HS-5 (cell line): ENCODE results near the gene SENP7.
"Not testable (repeated sequence)": the region's sequence is repeated elsewhere in the genome, so short reads cannot be mapped to it uniquely, and the experiment has no call there.

ENCODE experiments used
- DNase-seq: peaks from one replicate; pipeline ENCODE4 v3.0.0-alpha.2; 2012; ENCODE audit warnings: low read depth

SENP7 gene, protein sequence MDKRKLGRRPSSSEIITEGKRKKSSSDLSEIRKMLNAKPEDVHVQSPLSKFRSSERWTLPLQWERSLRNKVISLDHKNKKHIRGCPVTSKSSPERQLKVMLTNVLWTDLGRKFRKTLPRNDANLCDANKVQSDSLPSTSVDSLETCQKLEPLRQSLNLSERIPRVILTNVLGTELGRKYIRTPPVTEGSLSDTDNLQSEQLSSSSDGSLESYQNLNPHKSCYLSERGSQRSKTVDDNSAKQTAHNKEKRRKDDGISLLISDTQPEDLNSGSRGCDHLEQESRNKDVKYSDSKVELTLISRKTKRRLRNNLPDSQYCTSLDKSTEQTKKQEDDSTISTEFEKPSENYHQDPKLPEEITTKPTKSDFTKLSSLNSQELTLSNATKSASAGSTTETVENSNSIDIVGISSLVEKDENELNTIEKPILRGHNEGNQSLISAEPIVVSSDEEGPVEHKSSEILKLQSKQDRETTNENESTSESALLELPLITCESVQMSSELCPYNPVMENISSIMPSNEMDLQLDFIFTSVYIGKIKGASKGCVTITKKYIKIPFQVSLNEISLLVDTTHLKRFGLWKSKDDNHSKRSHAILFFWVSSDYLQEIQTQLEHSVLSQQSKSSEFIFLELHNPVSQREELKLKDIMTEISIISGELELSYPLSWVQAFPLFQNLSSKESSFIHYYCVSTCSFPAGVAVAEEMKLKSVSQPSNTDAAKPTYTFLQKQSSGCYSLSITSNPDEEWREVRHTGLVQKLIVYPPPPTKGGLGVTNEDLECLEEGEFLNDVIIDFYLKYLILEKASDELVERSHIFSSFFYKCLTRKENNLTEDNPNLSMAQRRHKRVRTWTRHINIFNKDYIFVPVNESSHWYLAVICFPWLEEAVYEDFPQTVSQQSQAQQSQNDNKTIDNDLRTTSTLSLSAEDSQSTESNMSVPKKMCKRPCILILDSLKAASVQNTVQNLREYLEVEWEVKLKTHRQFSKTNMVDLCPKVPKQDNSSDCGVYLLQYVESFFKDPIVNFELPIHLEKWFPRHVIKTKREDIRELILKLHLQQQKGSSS

DNA sequence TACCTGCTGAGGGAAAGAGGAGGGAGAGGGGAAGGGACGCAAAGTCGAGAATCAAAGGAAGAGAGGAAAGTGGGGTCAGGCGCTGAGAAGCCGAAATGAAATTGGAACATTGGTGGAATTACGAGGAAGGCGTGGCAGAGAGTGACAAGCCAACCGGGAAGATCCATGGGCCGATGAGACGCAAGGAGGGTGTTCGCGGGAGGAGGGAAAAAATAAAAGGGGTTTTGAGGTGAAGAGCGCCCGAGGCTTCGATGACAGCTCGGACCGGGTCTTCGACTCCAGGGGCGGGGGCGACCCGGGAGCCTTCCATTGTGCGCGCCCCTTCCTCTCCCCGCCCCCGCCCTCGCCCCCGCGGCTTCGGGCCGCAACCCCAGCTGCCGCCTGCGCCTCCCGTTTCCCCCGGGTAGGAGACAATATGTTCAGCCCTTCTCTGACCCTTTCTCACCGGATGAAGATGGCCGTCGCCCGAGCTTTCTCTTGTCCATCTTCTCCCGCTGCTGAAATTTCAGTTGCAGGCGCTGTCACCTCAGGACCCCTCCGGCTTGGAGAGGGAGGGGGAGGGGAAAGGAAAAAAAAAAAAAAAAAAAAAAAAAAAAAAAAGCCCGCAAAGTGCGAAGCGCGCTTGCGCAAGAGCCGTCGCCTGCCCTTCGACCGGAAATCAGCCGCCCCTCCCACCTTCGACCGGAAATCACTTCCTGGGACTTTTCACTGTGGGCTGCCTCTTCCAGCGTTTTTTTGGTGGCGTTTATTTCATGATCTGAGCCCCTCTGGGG lies at the start of gene SENP7:
TSS of gene SENP7 (minus strand) at position 567 of the 773 bp plus-strand sequence. CDS start at position 485, 82 bp downstream.
- DNase-seq, result peak; percentile 56

DNA sequence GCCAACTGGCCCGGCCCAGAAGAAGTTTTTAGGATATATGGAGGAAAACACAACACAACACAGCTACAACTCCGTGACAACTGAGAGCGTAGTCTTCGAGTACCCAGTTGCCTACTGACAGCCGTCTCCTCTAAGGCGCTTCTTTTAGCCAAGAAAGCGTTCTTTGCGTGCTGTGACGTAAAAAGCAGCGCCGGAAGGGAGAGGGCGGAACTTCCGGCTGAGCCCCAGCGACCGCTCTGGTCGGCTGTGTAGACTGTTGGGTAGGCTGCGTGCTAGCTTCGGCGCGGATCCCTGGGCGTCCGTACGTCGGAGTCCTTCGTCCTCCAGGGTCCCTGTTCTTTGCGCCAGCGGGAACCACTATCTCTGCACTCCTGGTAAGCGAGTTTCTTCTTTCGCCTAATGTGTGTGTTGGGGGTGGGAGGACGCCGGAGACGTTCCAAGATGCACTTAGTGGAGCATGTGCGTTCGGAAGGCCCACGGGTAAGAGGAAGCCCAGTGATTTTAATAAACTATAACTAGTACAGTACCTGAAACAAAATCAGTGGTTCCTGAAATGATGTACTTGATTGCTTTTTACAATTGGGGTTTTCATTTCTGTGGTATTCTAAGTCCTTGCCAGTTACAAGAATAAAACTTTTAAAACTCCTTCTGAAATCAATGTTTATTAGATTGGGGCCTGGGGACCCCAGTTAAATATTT lies 48.8 kb upstream of the SENP7 start, which contains the start of gene TRMT10C:
TSS of gene TRMT10C (plus strand) at position 239 of the 699 bp plus-strand sequence. CDS start 2,914 bp downstream, outside the sequence.
- peak; percentile 82 for DNase-seq

DNA sequence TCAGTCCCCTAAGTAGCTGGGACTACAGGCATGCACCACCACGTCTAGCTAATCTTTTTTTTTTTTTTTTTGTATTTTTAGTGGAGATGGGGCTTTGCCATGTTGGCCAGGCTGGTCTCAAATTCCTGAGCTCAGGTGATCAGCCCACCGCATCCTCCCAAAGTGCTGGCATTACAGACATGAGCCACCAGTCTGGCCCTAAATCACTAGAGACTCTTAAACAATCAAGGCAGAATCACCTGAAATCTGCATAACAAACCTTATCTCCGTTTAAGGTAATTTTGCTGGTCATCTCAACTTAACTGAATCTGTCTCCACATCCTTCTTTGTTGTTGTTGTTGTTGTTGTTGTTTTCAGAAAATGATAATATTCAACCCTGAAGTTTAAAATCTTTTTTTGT lies 43.1 kb upstream of the SENP7 start:
- DNase-seq, result no peak

DNA sequence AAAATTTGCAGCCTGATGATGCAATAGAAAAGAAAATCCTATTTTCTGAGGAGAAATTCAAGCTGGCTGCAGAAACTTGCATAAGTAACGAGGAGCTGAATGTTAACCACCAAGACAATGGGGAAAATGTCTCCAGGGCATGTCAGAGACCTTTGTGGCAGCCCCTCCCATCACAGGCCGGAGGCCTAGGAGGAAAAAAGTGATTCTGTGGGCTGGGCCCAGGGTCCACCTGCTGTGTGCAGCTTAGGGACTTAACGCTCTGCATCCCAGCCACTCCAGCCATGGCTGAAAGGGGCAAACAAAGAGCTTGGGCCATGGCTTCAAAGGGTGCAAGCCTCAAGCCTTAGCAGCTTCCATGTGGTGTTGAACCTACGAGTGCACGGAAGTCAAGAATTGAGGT lies 40.4 kb upstream of the SENP7 start:
- not testable (repeated sequence) for DNase-seq

DNA sequence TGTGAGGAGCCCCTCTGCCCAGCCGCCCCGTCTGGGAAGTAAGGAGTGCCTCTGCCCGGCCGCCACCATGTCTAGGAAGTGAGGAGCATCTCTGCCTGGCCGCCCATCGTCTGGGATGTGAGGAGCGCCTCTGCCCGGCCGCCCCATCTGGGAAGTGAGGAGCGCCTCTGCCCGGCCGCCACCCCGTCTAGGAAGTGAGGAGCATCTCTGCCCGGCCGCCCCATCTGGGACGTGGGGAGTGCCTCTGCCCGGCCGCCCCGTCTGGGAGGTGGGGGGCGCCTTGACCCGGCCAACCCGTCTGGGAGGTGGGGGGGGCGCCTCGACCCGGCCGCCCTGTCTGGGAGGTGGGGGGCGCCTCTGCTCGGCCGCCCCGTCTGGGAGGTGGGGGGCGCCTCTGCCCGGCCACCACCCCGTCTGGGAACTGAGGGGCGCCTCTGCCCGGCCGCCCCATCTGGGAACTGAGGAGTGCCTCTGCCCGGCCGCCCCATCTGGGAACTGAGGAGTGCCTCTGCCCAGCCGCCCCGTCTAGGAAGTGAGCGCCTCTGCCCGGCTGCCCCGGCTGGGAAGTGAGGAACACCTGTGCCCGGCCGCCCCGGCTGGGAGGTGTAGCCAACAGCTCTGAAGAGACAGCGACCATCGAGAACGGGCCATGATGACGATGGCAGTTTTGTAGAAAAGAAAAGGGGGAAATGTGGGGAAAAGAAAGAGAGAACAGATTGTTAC lies 38.5 kb upstream of the SENP7 start:
- not testable (repeated sequence) for DNase-seq

DNA sequence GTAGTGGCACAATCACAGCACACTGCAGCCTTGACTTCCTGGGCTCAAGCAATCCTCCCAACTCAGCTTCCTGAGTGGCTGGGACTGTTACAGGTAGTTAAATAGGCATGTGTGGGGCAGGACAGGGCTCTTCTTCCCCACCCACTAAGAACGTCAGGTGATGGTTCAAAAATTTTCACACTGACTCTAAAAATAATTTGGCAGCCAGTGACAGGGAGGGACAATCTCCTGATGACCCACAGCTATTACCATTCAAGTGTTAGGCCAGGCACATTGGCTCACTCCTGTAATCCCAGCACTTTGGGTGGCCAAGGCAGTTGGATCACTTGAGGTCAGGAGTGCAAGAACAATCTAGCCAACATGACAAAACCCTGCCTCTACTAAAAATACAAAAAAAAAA lies 36.5 kb upstream of the SENP7 start:
- DNase-seq, result no peak

DNA sequence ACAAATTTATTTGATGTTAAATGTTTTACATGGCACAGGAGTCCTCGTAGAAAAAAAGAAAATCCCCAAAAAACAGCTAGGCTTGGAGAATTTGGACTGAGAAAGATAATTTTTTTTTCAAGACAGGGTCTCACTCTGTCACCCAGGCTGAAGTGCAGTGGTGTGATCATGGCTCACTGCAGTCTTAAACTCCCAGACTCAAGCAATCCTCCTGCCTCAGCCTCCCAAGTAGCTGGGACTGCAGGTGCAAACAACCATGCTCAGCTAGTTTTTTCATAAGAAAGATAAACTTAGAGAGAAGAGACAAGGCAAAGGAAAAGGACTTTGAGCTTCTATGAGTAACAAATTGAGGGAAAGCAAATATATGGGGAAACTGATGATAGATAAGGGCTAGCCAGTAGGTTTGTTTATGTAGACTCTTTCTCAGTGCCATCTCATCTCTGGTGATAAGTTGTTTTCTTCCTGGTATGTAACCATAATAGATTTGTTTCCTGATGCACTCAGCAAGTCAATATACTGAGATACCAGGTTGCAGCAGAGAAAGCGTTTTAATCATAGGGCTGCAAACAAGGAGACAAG lies 35.6 kb upstream of the SENP7 start:
- DNase-seq, result no peak

DNA sequence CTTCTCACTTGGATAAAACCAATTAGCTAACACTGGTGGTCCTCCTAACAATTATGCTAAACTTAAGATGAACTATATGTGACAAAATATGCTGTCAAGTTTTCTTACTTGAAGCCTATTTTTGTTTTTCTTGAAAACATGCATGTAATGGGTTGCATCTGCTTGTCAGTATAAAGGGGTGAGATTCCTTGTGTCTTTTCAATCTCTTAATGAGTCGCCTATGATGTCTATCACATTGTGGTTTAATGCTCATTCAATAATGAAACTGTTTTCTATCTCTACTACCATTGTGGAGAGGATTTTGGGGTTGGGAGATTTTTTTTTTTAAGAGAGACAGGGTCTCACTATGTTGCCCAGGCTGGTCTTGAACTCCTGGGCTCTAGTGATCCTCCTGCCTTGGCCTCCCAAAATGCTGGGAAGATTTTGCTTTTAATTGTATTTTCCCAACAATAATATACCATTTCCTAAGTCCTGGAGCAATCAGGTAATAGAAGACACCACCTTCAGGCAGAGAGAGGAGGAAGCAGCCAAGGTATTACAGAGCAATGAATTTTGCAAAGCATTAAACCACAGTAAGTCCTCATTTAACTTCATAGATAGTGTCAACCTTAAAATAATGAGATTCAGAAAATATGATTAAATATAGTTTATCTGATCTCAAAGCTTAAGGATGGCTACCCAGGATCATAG lies 31.3 kb upstream of the SENP7 start:
- no peak for DNase-seq

DNA sequence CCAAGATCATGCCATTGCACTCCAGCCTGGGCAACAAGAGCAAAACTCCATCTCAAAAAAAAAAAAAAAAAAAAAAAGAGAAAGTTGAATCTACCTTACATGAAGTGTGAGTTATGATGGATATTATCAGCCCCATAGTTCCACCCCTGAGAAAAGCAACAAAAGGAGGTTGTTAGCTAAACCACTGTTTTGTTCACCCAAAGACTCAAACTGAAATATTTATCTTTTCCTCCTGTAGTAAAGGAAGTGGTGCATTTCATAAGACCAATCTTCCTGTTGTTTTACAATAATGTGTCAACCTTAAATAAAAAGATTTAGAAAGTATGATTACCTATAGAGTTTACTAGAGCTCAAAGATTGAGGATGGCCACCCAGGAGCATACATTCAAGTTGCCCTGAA lies 29.9 kb upstream of the SENP7 start:
- DNase-seq, result no peak

DNA sequence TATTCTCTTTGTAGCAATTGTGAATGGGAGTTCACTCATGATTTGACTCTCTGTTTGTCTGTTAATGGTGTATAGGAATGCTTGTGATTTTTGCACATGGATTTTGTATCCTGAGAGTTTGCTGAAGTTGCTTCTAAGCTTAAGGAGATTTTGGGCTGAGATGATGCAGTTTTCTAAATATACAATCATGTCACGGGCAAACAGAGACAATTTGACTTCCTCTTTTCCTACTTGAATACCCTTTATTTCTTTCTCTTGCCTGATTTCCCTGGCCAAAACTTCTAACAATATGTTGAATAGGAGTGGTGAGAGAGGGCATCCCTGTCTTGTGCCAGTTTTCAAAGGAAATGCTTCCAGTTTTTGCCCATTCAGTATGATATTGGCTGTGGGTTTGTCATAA lies 23.9 kb upstream of the SENP7 start:
- DNase-seq, result not testable (repeated sequence)

DNA sequence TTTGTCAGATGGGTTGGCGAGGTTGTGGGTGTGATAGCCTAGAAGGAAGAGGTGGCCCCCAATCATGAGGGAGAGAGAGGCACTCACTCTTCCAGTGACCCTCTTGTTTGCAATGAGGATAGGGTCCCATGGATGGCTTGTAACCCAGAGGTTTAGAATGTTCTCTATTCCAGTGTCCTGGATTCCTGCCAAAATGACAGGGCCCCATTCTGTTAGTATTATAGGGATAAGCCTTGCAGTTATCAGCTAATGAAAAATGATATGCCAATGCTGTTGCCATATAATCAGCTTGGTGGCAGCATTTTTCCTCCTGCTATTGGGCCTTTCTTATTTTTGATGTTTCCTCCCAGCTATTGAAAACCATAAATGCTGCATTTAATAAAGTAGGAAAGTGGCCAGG lies 23.3 kb upstream of the SENP7 start:
- DNase-seq, result no peak

DNA sequence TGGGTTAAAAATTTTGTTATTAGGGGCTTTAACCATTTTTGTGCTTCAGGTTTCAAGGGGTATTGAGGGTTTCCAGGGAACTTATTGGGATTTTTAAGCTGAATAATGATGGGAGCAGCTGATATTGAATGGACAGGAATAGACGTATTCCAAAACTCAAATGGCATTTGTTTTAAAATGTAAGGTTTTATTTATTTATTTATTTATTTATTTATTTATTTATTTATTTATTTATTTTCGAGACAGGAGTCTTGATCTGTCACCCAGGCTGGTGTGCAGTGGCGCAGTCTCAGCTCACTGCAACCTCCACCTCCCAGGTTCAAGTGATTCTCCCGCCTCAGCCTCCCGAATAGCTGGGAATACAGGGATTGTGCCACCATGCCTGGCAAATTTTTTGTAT lies 22.2 kb upstream of the SENP7 start:
- DNase-seq, result no peak

DNA sequence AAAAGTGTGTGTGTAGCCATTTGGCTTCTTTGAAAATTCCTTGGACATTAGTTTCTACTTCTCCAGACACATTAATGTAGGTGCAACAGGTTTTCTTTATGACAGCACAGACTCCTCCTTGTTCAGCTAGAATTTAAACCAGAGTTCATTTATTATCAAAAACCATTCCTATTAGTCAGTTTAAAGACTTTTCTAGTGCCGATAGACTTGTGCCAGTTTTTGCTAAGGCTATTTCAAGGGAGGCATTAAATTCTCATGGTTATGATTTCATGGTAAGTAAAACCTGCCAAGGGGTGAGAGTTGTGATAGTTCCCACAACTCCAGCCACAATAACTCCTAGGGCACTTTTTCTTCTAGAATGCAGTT lies 20.6 kb upstream of the SENP7 start:
- DNase-seq, result no peak

DNA sequence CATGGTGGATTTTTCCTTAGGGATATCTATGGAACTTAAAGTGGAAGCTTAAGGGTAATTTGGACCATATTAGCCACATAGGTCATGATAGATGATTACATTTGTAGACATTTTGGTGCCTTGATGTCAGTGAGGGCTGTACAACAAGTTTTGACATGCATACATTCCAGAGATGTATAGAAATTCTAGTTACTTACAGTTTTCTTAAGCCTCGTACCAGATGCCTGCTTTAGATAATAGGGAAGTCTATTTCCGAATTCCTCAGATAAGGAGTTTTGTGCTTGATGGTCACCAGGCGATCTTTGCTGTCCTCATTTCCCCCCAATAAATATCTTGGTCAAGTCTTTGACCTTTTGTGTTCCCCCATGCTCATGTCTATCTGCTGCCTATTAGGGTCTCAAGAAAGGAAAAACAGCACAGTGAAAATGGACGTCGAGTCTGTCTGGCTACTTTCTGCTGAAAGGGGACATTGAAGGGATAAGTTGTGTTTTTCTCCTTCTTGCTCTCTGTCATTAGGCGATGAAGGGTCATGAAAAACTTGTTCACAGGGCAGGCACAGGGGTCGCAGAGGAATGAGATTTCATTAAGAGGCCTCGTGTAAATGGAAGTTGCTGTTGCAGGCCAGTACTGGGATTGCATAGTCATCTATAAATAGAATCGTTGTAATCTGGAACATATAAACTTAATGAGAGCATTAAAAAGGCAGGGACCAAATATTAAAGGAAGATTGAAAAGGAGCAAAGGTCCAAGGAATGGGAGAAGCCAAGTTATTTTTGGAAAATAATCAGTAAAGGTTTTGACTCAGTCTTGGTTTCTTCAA lies 20.0 kb upstream of the SENP7 start:
- DNase-seq, result no peak

DNA sequence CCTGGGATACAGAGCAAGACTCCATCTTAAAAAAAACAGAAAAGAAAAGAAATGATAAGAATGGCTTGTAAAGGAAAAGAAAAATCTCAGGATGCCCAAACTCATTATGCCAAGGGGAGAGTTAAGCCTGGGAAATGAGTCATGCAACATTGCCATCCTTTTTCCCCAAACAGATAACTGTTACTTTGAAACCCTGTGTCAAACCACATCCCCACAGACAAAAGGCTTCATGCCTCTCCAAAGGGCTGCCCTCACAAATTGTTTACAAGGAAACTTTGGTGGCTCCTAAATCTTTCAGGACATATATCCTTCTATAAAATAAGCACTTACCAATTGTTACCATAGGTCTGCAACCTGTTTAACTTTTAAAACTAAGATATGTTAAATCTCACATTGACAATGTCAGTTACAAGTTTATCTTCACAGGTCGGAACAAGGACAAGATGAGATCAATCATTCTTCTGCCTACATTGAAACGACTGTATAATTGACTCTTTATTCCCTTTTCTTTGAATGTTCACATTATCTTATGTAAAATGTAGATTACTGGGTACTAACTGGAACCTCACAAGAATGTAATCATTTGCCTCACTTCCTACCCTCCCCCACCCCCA lies 18.6 kb upstream of the SENP7 start:
- no peak for DNase-seq

DNA sequence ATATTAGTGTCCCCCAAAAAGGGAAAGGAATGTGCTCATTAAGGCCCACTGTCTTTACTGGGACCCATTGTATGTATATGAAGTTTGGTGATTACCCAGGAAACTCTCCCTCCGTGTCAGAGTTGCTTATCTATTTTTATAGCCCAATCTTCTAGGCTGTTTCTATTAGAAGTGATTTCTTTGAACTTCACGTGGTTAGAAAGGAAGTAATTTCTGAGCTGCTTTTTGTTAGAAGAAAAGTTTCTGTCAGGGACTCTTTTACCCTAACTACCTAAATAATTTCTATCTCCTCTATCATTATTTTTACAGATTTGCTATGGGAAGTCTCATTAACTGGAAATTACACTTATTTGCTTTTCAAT lies 17.7 kb upstream of the SENP7 start:
- no peak for DNase-seq

DNA sequence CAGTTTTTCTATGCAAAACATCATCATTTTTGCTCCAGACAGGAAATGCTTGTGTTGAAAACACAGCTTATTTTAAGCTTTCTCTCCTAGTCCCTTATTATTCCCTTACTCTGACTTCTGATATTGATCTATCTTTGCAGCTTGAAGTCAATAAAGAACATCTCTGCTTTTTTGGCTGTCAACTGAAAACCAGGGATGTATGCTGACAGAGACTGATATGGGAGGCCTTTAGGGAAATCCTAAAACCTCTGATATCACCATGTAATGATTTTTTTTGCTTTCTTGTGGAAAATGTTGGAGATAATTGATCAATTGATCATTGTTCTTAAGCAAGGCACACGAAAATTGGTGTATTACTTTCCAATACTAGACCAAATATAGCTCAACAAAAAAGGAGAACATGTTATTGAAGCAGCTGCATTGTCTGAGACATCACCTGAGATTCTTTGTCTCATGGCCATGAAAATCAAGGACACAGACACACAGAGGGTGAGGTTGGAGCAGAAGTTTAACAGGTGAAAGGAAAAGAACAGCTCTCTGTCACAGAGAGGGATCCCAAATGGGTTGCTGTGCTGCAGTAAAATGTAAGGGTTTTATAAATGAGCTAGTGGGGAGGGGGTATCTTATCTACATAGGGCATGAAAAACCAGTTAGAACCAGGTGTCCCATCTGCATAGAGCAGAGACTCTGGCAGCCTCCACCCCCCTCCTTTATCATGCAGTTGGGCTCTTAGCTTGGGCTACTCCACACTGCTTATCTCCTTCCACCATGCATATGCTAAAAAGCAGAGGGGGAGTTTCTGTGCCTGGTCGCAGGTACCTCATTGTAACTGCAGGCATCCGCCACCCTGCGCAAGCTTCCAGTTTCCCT lies 17.0 kb upstream of the SENP7 start:
- no peak for DNase-seq
